Gastrocnemius medialis (tissue), 4 donors: ENCODE measurements around the gene C1QTNF8. TPM values are rescaled to one million over a fixed set of nuclear protein-coding genes. Genes with fewer than 3 reads are reported as not detected.
A peak's percentile ranks its signal among the peaks of the same experiment; 100 is the strongest.

Experiments
- ATAC-seq, 2 donors: fragments of 150-250 bp; one replicate each; pipeline ENCODE4 v1.9.1; 2016
- DNase-seq, 2 donors: peaks; one replicate each; pipeline ENCODE4 v3.0.0-alpha.2; 2019
- H3K27ac ChIP-seq, 4 donors: fragments of 200-600 bp; sonication (generic); 1 replicate in 1 of 4; 2 replicates in 3 of 4; pipeline ENCODE4 v1.5.1; 2016 to 2018; ENCODE audit warnings: mild to moderate bottlenecking in 2 of 4, moderate library complexity in 1 of 4
- H3K27me3 ChIP-seq, 3 donors: fragments of 200-600 bp; sonication (generic) in 2 of 3; 1 replicate in 1 of 3; 2 replicates in 2 of 3; pipeline versions ENCODE4 v1.5.1 to v1.6.0; 2016 to 2019; ENCODE audit warnings: mild to moderate bottlenecking in 1 of 3, moderate library complexity in 1 of 3
- H3K36me3 ChIP-seq, 2 donors: fragments of 200-600 bp; sonication (generic) in 1 of 2; one replicate each; pipeline ENCODE4 v1.5.1; 2017 to 2018
- H3K4me1 ChIP-seq, 2 donors: fragments of 200-600 bp; sonication (generic) in 1 of 2; one replicate each; pipeline ENCODE4 v1.5.1; 2016 to 2017; ENCODE audit warnings: mild to moderate bottlenecking in 2 of 2
- H3K4me3 ChIP-seq, 4 donors: fragments of 200-600 bp; sonication (generic) in 3 of 4; 1 replicate in 1 of 4; 2 replicates in 3 of 4; pipeline ENCODE4 v1.5.1; 2016 to 2019; ENCODE audit warnings: mild to moderate bottlenecking in 2 of 4
- H3K9me3 ChIP-seq, 3 donors: fragments of 200-600 bp; sonication (generic) in 2 of 3; 1 replicate in 1 of 3; 2 replicates in 2 of 3; pipeline ENCODE4 v1.5.1; 2016 to 2019
- POLR2A ChIP-seq, 2 donors: fragments of 450-650 bp; IDR thresholded peaks; one replicate each; pipeline ENCODE4 v1.6.1; 2017; ENCODE audit warnings: antibody characterized with exemption in 2 of 2, mild to moderate bottlenecking in 2 of 2, moderate library complexity in 2 of 2
- in situ Hi-C, 4 donors: fragments of 200-750 bp; cut with MboI; loops; one replicate each; pipeline versions ENCODE4 v1.15.0 to v1.8.0; 2017; ENCODE audit warnings: low sequenced_read_pairs in 4 of 4
- intact Hi-C: fragments of 100-400 bp; cut with DNase I; formaldehyde crosslinking; loops from one replicate; pipeline ENCODE4 v1.15.1; 2023; ENCODE audit warnings: low total_unique reads
- total RNA-seq, 4 donors: library from RNA; depleted of rRNA; stranded (reverse); fragments of >200 nt; gene quantifications; one replicate each; pipeline versions ENCODE4 v1.1.0 to v1.2.3, GENCODE V29; 2016
- TF ChIP-seq, protein P1 (sequence below), 5 experiments: fragments of 450-650 bp in 3 of 5; fragments of 200-600 bp in 2 of 5; sonication (generic) in 2 of 5; IDR thresholded peaks in 4 of 5; conservative IDR thresholded peaks in 1 of 5; 1 replicate in 4 of 5; 2 replicates in 1 of 5; pipeline ENCODE4 v1.5.1; 2016 to 2019; ENCODE audit warnings: antibody characterized with exemption in 5 of 5, mild to moderate bottlenecking in 3 of 5, moderate library complexity in 3 of 5

C1QTNF8 gene
- total RNA-seq, 4 donors from 2014 or later, result not detected

GRCh38 chr16:1075546-1075945, 20.5 kb downstream of the C1QTNF8 start:
- peaks cover 64 to 81% (median 70%) of the 10 kb centered on the region in 3 donors for H3K27me3 ChIP-seq
- in situ Hi-C loops, result no loop called here
- DNase-seq (no peak), ATAC-seq (no peak)
- no peaks in the 10 kb centered on the region for H3K36me3 ChIP-seq
- H3K4me1 ChIP-seq, result no peaks in the 10 kb centered on the region
- H3K4me3 ChIP-seq, result no peak overlapping the region
- TF ChIP-seq, protein P1, sequence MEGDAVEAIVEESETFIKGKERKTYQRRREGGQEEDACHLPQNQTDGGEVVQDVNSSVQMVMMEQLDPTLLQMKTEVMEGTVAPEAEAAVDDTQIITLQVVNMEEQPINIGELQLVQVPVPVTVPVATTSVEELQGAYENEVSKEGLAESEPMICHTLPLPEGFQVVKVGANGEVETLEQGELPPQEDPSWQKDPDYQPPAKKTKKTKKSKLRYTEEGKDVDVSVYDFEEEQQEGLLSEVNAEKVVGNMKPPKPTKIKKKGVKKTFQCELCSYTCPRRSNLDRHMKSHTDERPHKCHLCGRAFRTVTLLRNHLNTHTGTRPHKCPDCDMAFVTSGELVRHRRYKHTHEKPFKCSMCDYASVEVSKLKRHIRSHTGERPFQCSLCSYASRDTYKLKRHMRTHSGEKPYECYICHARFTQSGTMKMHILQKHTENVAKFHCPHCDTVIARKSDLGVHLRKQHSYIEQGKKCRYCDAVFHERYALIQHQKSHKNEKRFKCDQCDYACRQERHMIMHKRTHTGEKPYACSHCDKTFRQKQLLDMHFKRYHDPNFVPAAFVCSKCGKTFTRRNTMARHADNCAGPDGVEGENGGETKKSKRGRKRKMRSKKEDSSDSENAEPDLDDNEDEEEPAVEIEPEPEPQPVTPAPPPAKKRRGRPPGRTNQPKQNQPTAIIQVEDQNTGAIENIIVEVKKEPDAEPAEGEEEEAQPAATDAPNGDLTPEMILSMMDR (IDR thresholded peaks at IDR 0.05 in 4 of 5, conservative IDR thresholded peaks at IDR 0.05 in 1 of 5), result no peak
- no peak for TF ChIP-seq POLR2A (IDR thresholded peaks at IDR 0.05)
- intact Hi-C loops, result no loop called here
- H3K9me3 ChIP-seq, result no peaks in the 10 kb centered on the region
- H3K27ac ChIP-seq, result no peak overlapping the region

GRCh38 chr16:1074379-1074649, 21.7 kb downstream of the C1QTNF8 start:
- no peak overlapping the region for H3K27ac ChIP-seq
- in situ Hi-C loops, result loop anchor here in 1 of 4 donors (25.0 kb wide), 1 partner anchor 262 kb away; the partner anchor contains the start of gene GNG13

GRCh38 chr16:1073566-1074378, 22.3 kb downstream of the C1QTNF8 start:
- ATAC-seq, result no peak
- H3K4me1 ChIP-seq, result no peaks in the 10 kb centered on the region
- no peaks in the 10 kb centered on the region for H3K9me3 ChIP-seq
- TF ChIP-seq, protein P1 (IDR thresholded peaks at IDR 0.05 in 4 of 5, conservative IDR thresholded peaks at IDR 0.05 in 1 of 5), result peak; percentile 16 to 56 (median 39)
- TF ChIP-seq POLR2A (IDR thresholded peaks at IDR 0.05), result no peak
- no peaks in the 10 kb centered on the region for H3K36me3 ChIP-seq
- no peak for DNase-seq
- H3K4me3 ChIP-seq, result no peak overlapping the region
- in situ Hi-C loops (loop anchor here in 1 of 4 donors (25.0 kb wide), 1 partner anchor 261 kb away; the partner anchor contains the start of gene GNG13), intact Hi-C loops (no loop called here)
- peaks cover 70 to 82% (median 79%) of the 10 kb centered on the region in 3 donors for H3K27me3 ChIP-seq
- H3K27ac ChIP-seq, result no peak overlapping the region

More at GRCh38 chr16:1074379-1074649, 21.7 kb downstream of the C1QTNF8 start:
- DNase-seq (no peak), ATAC-seq (no peak)
- intact Hi-C loops, result no loop called here
- Histone ChIP-seq H3K9me3 (no peaks in the 10 kb centered on the region), H3K4me1 (no peaks in the 10 kb centered on the region), H3K27me3 (peaks cover 70 to 82% (median 73%) of the 10 kb centered on the region in 3 donors), H3K4me3 (no peak overlapping the region), H3K36me3 (no peaks in the 10 kb centered on the region)
- TF ChIP-seq POLR2A (IDR thresholded peaks at IDR 0.05), result no peak
- TF ChIP-seq, protein P1 (IDR thresholded peaks at IDR 0.05 in 4 of 5, conservative IDR thresholded peaks at IDR 0.05 in 1 of 5), result no peak

DNA sequence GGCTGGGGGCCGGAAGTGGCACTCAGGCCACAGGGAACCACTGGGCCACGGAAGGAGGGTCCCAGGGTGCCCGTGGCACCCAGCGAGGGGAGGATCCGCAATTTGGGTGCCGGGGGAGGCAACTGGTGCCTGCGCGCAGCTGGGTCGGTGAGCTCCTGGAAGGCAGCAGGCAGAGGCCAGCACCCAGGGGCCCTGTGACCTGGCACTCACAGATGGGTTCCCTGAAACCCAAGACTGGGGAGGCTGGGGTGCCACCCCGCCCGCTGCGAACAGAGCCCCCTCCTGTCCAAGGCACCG, 22.8 kb downstream of the C1QTNF8 start:
- TF ChIP-seq, protein P1 (IDR thresholded peaks at IDR 0.05 in 4 of 5, conservative IDR thresholded peaks at IDR 0.05 in 1 of 5), result no peak
- no peak for TF ChIP-seq POLR2A (IDR thresholded peaks at IDR 0.05)
- Histone ChIP-seq H3K4me1 (no peaks in the 10 kb centered on the region), H3K27me3 (peaks cover 70 to 82% (median 82%) of the 10 kb centered on the region in 3 donors), H3K36me3 (no peaks in the 10 kb centered on the region), H3K4me3 (no peak overlapping the region), H3K9me3 (no peaks in the 10 kb centered on the region), H3K27ac (no peak overlapping the region)
- in situ Hi-C loops (loop anchor here in 1 of 4 donors (25.0 kb wide), 1 partner anchor 261 kb away; the partner anchor contains the start of gene GNG13), intact Hi-C loops (no loop called here)
- DNase-seq, result no peak
- ATAC-seq, result no peak
